Skeletal muscle tissue (tissue), 4 donors: ENCODE data around the gene CTRB1. TPM values are rescaled to one million over a fixed set of nuclear protein-coding genes. Genes with fewer than 3 reads are reported as not detected.
"Not testable (repeated sequence)": the region's sequence is repeated elsewhere in the genome, so short reads cannot be mapped to it uniquely, and the experiment has no call there.

Experiments
- H3K27ac ChIP-seq: one replicate; pipeline ENCODE4 v1.7.0; 2013; ENCODE audit warnings: mild to moderate bottlenecking, low read depth, low read length, inconsistent platforms
- H3K27me3 ChIP-seq, 3 donors: one replicate each; pipeline ENCODE4 v1.7.0; 2013; ENCODE audit warnings: low read length in 3 of 3; ENCODE audit not compliant: control insufficient read depth in 3 of 3, insufficient read depth in 3 of 3
- H3K36me3 ChIP-seq, 3 donors: one replicate each; pipeline ENCODE4 v1.7.0; 2013; ENCODE audit warnings: low read length in 3 of 3; ENCODE audit not compliant: control insufficient read depth in 3 of 3, insufficient read depth in 3 of 3
- H3K4me1 ChIP-seq, 3 donors: one replicate each; pipeline ENCODE4 v1.7.0; 2013; ENCODE audit warnings: low read length in 3 of 3, mild to moderate bottlenecking in 3 of 3; ENCODE audit not compliant: control insufficient read depth in 3 of 3, insufficient read depth in 3 of 3
- H3K4me3 ChIP-seq, 3 donors: one replicate each; pipeline ENCODE4 v1.7.0; 2013; ENCODE audit warnings: low read length in 3 of 3
- H3K9ac ChIP-seq, 3 donors: one replicate each; pipeline ENCODE4 v1.7.0; 2013; ENCODE audit warnings: low read length in 3 of 3, mild to moderate bottlenecking in 3 of 3, moderate library complexity in 2 of 3, low read depth in 1 of 3
- H3K9me3 ChIP-seq, 3 donors: one replicate each; pipeline ENCODE4 v1.7.0; 2013; ENCODE audit warnings: low read length in 3 of 3; ENCODE audit not compliant: control insufficient read depth in 3 of 3
- total RNA-seq: library from RNA; depleted of rRNA; stranded (reverse); fragments of >200 nt; gene quantifications from one replicate; pipeline ENCODE4 v1.2.3, GENCODE V29; 2014
- donor health status: Osteomylitis.

Gene CTRB1
- total RNA-seq, 1 donor from 2014 or later = not detected

GRCh38 chr16:75209514-75209913 lies 9.3 kb upstream of the CTRB1 start:
- H3K4me3 ChIP-seq, H3K4me1 ChIP-seq, H3K27ac ChIP-seq, H3K9me3 ChIP-seq, H3K9ac ChIP-seq, H3K36me3 ChIP-seq, H3K27me3 ChIP-seq: not testable (repeated sequence)

DNA sequence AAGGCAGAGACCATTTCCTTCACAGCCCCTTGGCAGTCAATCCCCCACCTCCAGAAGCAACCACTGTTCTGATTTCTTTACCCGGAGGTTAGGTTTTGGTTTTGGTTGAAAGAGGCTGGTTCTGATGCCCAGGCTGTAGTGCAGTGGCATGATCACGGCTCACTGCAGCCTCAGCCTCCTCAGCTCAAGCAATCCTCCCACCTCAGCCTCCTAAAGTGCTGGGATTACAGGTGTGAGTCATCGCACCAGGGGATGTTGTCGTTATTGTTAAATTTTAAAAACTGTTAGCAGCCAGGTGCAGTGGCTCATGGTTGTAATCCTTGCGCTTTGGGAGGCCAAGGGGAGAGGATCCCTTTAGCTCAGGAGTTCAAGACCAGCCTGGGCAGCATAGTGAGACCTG lies 8.8 kb upstream of the CTRB1 start:
- no peak overlapping the region for H3K4me3 ChIP-seq
- H3K36me3 ChIP-seq = no peaks in the 10 kb centered on the region
- no peaks in the 10 kb centered on the region for H3K4me1 ChIP-seq
- no peaks in the 10 kb centered on the region for H3K9me3 ChIP-seq
- H3K9ac ChIP-seq = no peak overlapping the region
- H3K27ac ChIP-seq = no peak overlapping the region
- H3K27me3 ChIP-seq = no peaks in the 10 kb centered on the region

DNA sequence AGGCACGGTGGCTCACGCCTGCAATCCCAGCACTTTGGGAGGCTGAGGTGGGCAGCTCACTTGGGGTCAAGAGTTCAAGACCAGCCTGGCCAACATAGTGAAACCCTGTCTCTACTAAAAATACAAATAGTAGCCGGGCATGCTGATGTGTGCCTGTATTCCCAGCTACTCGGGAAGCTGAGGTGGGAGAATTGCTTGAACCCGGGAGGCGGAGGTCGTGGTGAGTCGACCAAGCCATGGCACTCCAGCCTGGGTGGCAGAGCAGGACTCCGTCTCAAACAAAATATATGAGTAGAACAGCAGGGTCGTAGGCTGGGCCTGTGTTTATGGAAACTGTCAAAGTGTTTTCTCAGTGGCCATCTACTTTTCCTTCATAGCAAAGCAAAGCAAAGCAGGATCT lies 7.5 kb upstream of the CTRB1 start:
- not testable (repeated sequence) for H3K4me3 ChIP-seq, H3K27ac ChIP-seq, H3K27me3 ChIP-seq, H3K4me1 ChIP-seq, H3K9ac ChIP-seq, H3K36me3 ChIP-seq, H3K9me3 ChIP-seq

DNA sequence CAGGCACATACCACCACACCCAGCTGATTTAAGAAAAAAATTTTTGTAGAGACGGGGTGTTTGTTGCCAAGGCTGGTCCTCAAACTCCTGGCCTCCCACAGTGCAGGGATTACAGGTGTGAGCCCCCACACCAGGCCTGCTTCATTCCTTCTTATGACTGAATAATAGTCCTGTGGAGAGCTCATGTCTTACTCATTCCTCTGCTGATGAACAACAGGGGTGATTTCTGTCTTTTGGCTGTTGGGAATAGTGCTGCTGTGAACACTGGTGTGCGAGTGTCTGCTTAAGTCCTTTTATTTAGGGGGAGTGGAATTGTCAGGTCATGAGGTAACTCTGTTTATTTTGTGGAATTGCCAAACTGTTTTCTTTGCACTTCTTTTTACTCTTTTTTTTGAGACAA lies 2.7 kb upstream of the CTRB1 start:
- Histone ChIP-seq H3K27me3 (no peaks in the 10 kb centered on the region), H3K27ac (no peak overlapping the region), H3K4me3 (no peak overlapping the region), H3K9me3 (no peaks in the 10 kb centered on the region), H3K36me3 (no peaks in the 10 kb centered on the region), H3K9ac (no peak overlapping the region), H3K4me1 (no peaks in the 10 kb centered on the region)

GRCh38 chr16:75216576-75216975 lies 2.2 kb upstream of the CTRB1 start:
- Histone ChIP-seq H3K4me1 (no peaks in the 10 kb centered on the region), H3K36me3 (no peaks in the 10 kb centered on the region), H3K27ac (no peak overlapping the region), H3K9ac (no peak overlapping the region), H3K4me3 (no peak overlapping the region), H3K27me3 (no peaks in the 10 kb centered on the region), H3K9me3 (no peaks in the 10 kb centered on the region)

DNA sequence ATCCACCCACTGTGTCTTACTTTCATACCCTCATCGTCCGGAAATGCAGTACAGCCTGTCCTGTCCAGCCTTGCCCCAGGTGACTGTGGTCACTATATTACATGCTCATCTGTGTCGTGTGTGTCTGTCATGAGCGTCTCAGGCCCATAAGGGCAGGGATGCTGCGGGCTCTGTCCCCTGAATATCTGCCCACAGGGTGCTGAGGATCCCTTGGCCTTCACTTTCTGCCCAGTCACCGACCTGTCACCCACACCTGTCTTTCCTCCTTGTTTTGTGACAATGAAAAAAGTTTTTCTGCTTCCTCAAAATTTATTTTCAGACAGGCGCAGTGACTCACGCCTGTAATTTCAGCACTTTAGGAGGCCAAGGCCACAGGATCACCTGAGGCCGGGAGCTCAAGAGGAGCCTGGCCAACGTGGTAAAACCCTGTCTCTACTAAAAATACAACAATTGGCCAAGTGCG lies 1.4 kb upstream of the CTRB1 start:
- H3K27ac ChIP-seq = no peak overlapping the region
- no peaks in the 10 kb centered on the region for H3K9me3 ChIP-seq

GRCh38 chr16:75219088-75219487 lies 300 bp downstream of the CTRB1 start:
- H3K27ac ChIP-seq = no peak overlapping the region
- no peak overlapping the region for H3K9ac ChIP-seq
- no peaks in the 10 kb centered on the region for H3K4me1 ChIP-seq
- no peaks in the 10 kb centered on the region for H3K9me3 ChIP-seq
- H3K4me3 ChIP-seq = no peak overlapping the region
- no peaks in the 10 kb centered on the region for H3K27me3 ChIP-seq
- H3K36me3 ChIP-seq = no peaks in the 10 kb centered on the region

More for the DNA sequence above, 1.4 kb upstream of the CTRB1 start:
- H3K36me3 ChIP-seq = no peaks in the 10 kb centered on the region
- H3K4me1 ChIP-seq = no peaks in the 10 kb centered on the region
- H3K4me3 ChIP-seq = no peak overlapping the region
- H3K27me3 ChIP-seq = no peaks in the 10 kb centered on the region
- H3K9ac ChIP-seq = no peak overlapping the region

DNA sequence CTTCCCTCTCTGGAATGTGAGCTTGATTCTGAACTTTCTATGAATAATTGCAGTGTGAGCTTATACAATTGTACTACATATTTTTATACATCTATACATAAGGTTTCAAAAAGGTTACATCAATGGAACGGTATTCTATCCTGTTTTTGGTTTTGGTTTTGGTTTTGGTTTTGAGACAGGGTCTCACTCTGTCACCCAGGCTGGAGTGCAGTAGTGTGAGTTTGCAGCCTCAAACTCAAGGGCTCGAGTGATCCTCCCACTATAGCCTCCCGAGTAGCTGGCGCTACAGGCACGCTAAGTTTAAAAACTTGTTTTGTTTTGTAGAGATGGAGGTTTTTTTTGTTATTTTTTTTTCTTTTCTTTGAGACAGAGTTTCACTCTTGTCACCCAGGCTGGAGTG lies 1.1 kb downstream of the CTRB1 start:
- Histone ChIP-seq H3K9ac (no peak overlapping the region), H3K4me3 (no peak overlapping the region)

GRCh38 chr16:75222271-75222783 lies 3.5 kb downstream of the CTRB1 start:
- H3K9ac ChIP-seq = no peak overlapping the region
- H3K4me3 ChIP-seq = no peak overlapping the region
- no peaks in the 10 kb centered on the region for H3K4me1 ChIP-seq
- H3K36me3 ChIP-seq = no peaks in the 10 kb centered on the region
- peaks cover 0 to 6% (median 2%) of the 10 kb centered on the region in 3 donors for H3K27me3 ChIP-seq
- H3K27ac ChIP-seq = no peak overlapping the region
- no peaks in the 10 kb centered on the region for H3K9me3 ChIP-seq

More for the DNA sequence above, 1.1 kb downstream of the CTRB1 start:
- Histone ChIP-seq H3K27me3 (peaks cover 0 to 4% (median 0%) of the 10 kb centered on the region in 3 donors), H3K27ac (no peak overlapping the region), H3K36me3 (no peaks in the 10 kb centered on the region), H3K9me3 (no peaks in the 10 kb centered on the region), H3K4me1 (no peaks in the 10 kb centered on the region)

DNA sequence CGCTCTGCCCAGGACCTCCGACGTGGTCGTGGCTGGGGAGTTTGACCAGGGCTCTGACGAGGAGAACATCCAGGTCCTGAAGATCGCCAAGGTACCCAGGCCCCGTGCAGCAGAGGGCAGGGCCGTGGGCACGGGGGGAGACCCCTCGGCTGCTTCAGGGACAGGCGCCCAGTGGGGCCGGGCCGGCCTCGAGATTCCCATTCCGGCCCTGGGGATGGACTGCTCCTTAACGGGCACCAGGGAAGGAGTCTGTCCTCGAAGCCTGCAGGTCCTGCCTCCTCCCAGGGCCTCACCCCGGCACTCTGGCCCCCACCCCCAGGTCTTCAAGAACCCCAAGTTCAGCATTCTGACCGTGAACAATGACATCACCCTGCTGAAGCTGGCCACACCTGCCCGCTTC lies 4.3 kb downstream of the CTRB1 start:
- not testable (repeated sequence) for H3K27ac ChIP-seq, H3K9ac ChIP-seq, H3K36me3 ChIP-seq, H3K4me1 ChIP-seq, H3K27me3 ChIP-seq, H3K9me3 ChIP-seq, H3K4me3 ChIP-seq
